ENCODE data around the gene ZNF805.
"Not testable (repeated sequence)": the region's sequence is repeated elsewhere in the genome, so short reads cannot be mapped to it uniquely, and the experiment has no call there.

ZNF805 gene

DNA sequence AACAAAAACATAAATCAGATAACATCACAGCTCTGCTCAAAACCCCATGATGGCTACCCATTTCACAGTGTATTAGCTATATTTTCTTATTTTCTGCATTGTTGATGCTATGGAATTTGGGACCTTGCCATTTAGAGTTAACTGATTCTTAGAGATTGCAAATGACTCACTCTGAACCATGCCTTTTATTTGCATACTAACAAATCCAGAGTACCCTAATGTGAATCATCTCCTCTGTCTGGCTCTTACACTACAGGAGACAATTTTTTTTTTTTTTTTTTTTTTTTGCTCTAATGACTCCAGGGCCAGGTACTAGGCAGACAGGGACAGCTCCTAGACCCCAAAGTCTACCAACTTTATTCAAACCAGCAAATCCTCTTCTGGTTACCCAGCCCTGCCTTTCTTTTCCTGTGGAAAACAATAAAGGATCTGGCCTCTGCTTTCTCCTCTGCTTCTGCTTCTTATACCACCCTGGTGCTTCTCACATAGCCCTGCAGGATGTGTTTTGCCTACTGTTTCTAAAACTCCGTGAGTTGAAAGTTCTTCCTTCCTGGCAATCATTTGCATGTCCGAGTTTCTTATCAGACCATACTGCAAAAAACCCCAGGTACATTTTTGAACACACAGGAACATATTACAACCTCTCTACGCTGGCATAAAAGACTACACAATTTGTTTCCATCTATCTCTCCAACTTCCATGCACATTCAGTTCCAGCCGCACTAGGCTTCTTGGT is 29.3 kb downstream of the ZNF805 start:
- no peak for FAIRE-seq

- FAIRE-seq = no peak
Observed at GRCh38 chr19:57271280-57271679, 30.8 kb downstream of the ZNF805 start.

GRCh38 chr19:57273014-57273413 is 32.6 kb downstream of the ZNF805 start:
- FAIRE-seq = no peak

- no peak for FAIRE-seq
Observed at GRCh38 chr19:57276430-57276829, 36.0 kb downstream of the ZNF805 start.

DNA sequence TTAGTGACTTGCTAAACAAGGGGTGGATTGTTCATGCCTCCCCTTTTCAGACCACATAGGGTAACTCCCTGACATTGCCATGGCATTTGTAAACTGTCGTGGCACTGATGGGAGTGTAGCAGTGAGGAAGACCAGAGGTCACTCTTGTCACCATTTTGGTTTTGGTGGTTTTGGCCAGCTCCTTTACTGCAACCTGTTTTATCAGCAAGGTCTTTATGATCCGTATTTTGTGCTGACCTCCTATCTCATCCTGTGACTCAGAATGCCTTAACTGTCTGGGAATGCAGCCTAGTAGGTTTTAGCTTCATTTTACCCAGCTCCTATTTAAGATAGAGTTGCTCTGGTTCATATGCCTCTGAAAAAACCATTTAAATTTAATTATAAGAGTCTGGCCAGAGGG is 38.0 kb downstream of the ZNF805 start:
- not testable (repeated sequence) for FAIRE-seq

DNA sequence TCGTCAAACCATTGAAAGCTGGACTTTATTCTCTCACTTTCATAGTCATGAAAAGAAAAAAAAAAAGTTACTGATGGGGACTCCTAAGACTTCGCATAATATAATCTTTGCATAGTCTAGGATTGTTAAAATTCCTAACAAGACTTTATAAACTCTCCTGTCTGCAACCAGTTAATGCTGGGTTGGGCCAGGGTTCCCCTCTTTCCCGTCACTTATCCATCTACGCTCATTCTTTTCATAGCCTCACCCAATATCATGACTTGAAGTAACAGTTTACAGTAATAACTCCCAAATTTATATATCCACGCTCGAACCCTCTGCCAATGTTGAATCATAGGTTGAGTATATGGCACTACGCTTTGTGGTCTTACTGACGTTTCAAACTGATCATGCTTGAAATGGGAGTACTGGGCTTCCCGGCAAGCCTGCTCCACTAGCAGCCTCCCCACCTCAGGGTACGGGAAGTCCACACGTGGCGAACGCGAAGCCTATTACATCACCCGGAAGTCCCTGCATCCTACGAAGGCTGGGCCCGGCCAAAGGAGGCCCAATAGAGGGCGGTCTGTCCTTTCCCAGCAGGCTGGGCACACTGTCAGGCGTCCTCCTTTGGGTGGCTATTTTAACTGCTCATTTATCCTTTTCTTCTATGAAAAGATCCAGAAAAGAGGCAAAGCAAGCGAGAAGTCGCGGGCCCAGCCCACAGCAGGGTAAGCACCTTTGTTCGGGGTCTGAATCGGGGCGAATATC is 39.2 kb downstream of the ZNF805 start:
- FAIRE-seq = no peak

DNA sequence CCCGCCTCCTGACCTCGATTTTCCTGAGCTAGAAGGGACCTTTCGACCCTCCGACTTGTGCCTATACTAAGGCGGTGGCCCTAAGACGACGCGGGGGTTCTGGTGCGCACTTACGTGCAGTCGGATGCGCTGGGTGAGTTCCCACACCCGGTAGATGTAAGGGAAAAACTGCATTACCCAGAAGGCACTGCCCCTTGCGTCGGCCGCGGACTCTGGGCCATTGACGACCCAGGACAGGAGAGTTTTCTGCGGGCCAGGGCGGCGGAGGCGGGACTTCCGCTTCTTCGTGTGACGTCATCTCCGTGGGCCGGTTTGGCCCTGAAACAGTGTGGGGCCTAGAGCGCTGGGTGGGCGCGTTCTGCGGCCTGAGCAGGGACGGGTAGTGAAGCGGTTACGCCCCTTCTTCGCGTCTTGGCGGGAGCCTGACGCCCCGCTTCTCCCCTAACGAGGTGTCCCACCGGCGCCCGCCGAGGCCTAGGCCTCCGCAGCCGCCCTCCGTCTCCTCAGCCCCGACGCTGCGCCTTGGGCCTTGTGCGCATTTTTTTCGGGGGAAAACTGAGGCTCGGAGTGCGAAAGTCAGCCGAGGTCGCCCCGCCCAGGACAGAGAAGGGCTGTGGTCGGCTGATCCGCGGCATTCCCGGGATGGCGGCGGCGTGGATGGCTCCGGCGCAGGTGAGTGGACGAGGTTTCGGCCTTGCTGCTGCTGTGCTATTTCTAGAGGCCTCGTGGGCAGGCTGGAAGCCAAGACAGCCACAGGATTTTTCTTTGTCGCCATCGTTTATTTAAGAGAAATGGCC is 39.9 kb downstream of the ZNF805 start, which contains the start of gene ZNF460:
ZNF460 (plus strand) TSS at position 321 of the 797 bp plus-strand sequence; CDS start at position 643, 322 bp downstream.
- no peak for FAIRE-seq

- no peak for FAIRE-seq
Observed at GRCh38 chr19:57280962-57281400, 40.5 kb downstream of the ZNF805 start.

DNA sequence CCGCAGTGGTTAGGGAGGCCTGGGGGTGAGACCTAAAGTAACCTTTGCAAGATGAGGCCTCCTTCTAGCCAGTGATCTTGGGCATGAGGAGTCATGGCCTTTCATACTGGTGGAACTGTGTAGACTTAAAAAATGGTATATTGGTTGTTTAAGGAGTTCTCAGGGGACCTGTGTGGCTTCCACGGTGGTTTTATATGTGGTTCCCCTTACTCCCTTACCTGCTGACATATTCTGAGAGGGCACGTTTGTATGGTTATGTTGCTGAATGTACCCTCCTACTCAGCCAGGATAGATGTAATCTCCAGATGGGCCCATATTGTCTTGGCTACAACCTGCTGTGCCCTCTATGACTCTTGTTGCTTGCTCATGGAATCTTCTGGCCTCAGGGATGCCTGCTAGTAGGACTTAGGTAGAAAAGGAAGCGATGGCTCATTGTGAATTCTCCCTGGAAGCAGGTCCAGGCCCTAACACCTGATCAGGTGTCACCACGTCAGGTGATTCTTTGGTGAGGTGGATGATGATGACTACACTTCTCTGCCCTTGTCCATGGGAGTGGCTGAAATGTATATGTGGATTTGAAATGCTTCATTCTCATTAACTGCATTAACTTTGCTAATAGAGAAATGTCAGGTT is 41.7 kb downstream of the ZNF805 start:
- no peak for FAIRE-seq

DNA sequence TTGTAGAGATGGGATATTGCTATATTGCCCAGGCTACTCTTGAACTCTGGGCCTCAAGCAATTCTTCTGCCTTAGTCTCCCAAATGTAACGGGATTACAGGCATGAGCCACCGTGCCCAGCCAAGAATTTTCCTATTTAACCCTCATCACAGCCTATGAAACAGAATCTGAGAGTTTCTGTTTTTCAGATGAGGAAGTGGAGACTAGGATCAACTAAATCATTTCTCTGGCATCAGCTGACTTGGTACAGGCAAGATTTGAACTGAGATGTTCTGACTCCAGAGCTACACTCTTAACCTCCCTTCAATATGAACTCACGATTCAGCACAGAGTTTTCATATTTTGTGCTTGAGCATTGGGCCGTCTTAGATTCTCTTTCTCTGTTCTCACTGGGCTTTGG is 47.9 kb downstream of the ZNF805 start:
- no peak for FAIRE-seq

GRCh38 chr19:57290970-57291369 is 50.5 kb downstream of the ZNF805 start:
- FAIRE-seq = no peak

DNA sequence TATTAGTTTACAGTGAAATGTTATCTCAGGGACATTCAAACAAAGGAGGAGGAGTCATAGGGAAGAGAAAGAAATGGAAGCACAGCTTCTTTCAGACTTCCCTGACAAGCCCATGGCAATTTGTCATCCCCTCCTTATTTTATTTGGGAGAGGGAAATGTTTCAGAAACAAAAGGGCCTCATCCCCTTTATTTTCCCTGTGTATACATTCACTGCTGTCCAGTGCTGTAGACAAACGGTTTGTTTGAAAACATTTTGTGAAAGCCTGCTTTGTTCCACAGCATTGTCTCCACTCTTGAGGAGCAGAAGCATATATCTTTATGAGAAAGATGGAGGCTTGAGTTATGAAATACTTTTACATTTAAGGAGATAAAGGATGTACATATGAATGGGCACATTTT is 52.1 kb downstream of the ZNF805 start:
- no peak for FAIRE-seq

DNA sequence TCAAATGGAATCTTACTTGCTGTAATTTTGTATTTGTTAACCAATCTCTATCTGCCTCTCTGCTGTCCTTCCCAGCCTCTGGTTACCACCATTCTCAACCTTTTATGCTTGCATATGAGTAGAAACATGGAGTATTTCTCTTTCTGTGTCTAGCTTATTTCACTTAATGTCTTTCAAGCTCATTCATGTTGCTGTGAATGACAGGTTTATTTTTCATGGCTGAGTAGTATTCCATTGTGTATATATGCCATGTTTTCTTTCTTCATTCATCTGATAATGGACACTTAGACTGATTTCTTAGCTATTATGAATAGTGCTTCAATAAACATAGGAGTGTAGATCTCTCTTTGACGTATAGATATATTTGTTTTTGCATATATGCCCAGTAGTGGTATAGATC is 53.3 kb downstream of the ZNF805 start:
- no peak for FAIRE-seq

- no peak for FAIRE-seq
Observed at GRCh38 chr19:57302020-57302465, 61.6 kb downstream of the ZNF805 start.

DNA sequence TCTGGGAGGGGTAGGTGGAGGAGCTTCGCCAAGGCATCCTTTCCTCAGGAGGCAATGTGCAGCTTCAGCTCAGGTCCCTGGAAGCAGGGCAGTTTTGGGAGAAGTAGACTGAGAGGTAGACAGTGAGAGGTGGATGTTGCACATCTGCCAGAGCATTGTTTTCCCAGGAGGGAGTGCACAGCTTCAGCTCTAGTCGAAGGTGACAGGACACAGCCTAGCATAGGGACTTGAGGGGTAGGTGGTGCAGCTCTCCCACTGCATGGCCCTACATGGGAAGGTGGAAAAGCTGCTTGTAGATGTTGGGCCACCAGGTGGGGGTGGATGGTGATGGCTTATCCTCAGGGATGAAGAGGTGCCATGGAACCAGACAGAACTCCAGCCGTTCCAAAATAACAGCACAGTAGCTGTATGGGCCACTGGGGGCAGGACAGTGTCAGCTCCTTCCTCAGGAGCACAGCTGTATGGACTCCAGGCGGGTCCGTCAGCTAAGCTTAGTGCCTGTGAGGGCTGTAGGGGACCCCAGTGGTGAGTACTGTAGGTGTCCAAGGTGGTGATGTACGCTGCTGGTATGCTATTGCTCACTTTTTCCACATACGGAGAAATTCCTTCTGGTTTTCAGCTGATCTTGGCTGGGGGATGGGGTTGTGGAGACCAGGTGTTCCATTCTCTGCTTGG is 62.4 kb downstream of the ZNF805 start:
- FAIRE-seq = no peak

Measured in colon (tissue), 2 donors.